Vagina (tissue), 2 donors: ENCODE data around the gene PHACTR3. TPM values are rescaled to one million over a fixed set of nuclear protein-coding genes. Genes with fewer than 3 reads are reported as not detected.

Experiments used
- DNase-seq, 2 donors: peaks; one replicate each; pipeline ENCODE4 v3.0.0-alpha.2; 2017; ENCODE audit errors: extremely low spot score in 2 of 2
- H3K27ac ChIP-seq: fragments of 200-600 bp; sonication (generic); one replicate; pipeline ENCODE4 v1.5.1; 2019
- H3K27me3 ChIP-seq: fragments of 200-600 bp; sonication (generic); one replicate; pipeline ENCODE4 v1.5.1; 2019
- H3K36me3 ChIP-seq, 2 donors: fragments of 200-600 bp; sonication (generic); one replicate each; pipeline ENCODE4 v1.5.1; 2017 to 2019
- H3K4me1 ChIP-seq: fragments of 200-600 bp; sonication (generic); one replicate; pipeline ENCODE4 v1.5.1; 2019
- H3K4me3 ChIP-seq, 2 donors: fragments of 200-600 bp; sonication (generic); 1 replicate in 1 of 2; 2 replicates in 1 of 2; pipeline ENCODE4 v1.5.1; 2016 to 2019
- H3K9me3 ChIP-seq: fragments of 200-600 bp; sonication (generic); one replicate; pipeline ENCODE4 v1.5.1; 2019
- POLR2A ChIP-seq, 2 donors: fragments of 450-650 bp; IDR thresholded peaks; one replicate each; pipeline ENCODE4 v1.6.1; 2017; ENCODE audit warnings: antibody characterized with exemption in 2 of 2, mild to moderate bottlenecking in 2 of 2, moderate library complexity in 2 of 2
- POLR2AphosphoS5 ChIP-seq, 2 donors: sonication (generic); formaldehyde crosslinking; IDR thresholded peaks; one replicate each; pipeline ENCODE4 v1.9.0; 2017; ENCODE audit warnings: antibody characterized with exemption in 2 of 2, mild to moderate bottlenecking in 2 of 2, low read depth in 1 of 2; ENCODE audit not compliant: insufficient read depth in 1 of 2
- intact Hi-C: fragments of 100-400 bp; cut with DNase I; formaldehyde crosslinking; loops from one replicate; pipeline ENCODE4 v1.15.1; 2023
- total RNA-seq: library from RNA; depleted of rRNA; stranded (reverse); fragments of >200 nt; gene quantifications from one replicate; pipeline ENCODE4 v1.2.3, GENCODE V29; 2016
- TF ChIP-seq, protein P1 (sequence below), 3 experiments: fragments of 450-650 bp in 2 of 3; fragments of 200-600 bp in 1 of 3; sonication (generic) in 1 of 3; IDR thresholded peaks; one replicate each; pipeline ENCODE4 v1.5.1; 2017 to 2019; ENCODE audit warnings: antibody characterized with exemption in 3 of 3, mild to moderate bottlenecking in 2 of 3, moderate library complexity in 2 of 3

PHACTR3 gene
- total RNA-seq, 1 donor from 2014 or later, result 8.3 TPM

DNA sequence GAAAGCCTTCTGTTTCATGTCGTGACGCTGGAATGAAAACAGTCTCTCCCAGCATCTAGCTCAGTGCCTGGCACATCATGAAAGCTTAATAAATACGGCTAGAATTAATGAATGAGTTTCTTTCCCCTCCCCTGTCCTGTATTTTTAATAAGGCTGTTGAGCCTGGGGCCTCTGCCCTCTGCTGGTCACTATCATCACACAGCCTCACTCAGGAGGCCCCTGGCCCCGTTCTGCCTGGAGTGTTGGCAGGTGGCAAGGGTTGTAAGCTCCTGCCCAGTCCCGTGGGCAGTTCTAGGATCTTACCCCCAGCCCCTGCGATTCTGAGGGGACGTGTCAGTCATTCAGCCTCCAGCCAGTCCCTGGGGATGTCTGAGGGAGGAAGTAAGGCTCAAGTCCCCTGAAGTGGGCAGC lies 41.4 kb downstream of the PHACTR3 start:
- Histone ChIP-seq H3K36me3 (no peaks in the 10 kb centered on the region), H3K4me1 (no peaks in the 10 kb centered on the region), H3K27ac (no peak overlapping the region), H3K9me3 (no peaks in the 10 kb centered on the region), H3K4me3 (no peak overlapping the region), H3K27me3 (no peaks in the 10 kb centered on the region)
- DNase-seq, result peak; percentile 37 to 89
- TF ChIP-seq, protein P1, sequence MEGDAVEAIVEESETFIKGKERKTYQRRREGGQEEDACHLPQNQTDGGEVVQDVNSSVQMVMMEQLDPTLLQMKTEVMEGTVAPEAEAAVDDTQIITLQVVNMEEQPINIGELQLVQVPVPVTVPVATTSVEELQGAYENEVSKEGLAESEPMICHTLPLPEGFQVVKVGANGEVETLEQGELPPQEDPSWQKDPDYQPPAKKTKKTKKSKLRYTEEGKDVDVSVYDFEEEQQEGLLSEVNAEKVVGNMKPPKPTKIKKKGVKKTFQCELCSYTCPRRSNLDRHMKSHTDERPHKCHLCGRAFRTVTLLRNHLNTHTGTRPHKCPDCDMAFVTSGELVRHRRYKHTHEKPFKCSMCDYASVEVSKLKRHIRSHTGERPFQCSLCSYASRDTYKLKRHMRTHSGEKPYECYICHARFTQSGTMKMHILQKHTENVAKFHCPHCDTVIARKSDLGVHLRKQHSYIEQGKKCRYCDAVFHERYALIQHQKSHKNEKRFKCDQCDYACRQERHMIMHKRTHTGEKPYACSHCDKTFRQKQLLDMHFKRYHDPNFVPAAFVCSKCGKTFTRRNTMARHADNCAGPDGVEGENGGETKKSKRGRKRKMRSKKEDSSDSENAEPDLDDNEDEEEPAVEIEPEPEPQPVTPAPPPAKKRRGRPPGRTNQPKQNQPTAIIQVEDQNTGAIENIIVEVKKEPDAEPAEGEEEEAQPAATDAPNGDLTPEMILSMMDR (IDR thresholded peaks at IDR 0.05), result no peak
- no peak for TF ChIP-seq POLR2A (IDR thresholded peaks at IDR 0.05)
- no peak for TF ChIP-seq POLR2AphosphoS5 (IDR thresholded peaks at IDR 0.05; ENCODE audit: insufficient read depth in 1 of 2, low read depth in 1 of 2)
- intact Hi-C loops, result no loop called here

DNA sequence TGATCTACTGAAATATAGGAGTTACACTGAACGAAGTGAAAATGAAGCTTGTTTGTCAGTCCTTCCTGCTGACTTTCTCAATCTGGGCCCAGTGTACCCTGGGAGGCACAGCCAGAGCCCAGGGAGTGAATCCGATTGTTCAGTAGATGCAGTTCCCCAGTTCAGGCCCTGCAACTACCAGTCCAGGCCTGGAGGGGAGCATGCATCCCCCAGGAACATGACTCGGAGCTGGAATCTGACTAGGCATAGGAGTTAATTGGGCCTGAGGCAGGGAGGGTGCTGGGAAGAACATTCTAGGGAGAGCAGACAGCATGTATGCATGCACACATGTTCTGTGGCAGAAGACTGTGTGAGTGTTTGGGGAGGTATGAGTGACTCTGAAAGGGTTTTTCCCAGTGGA lies 42.1 kb downstream of the PHACTR3 start:
- intact Hi-C loops, result no loop called here
- no peaks in the 10 kb centered on the region for H3K9me3 ChIP-seq
- no peaks in the 10 kb centered on the region for H3K36me3 ChIP-seq
- H3K4me3 ChIP-seq, result no peak overlapping the region
- no peak for TF ChIP-seq POLR2AphosphoS5 (IDR thresholded peaks at IDR 0.05; ENCODE audit: insufficient read depth in 1 of 2, low read depth in 1 of 2)
- TF ChIP-seq, protein P1 (IDR thresholded peaks at IDR 0.05), result no peak
- no peak for TF ChIP-seq POLR2A (IDR thresholded peaks at IDR 0.05)
- DNase-seq, result peak in 1 of 2 donors; percentile 49
- H3K4me1 ChIP-seq, result no peaks in the 10 kb centered on the region
- H3K27ac ChIP-seq, result no peak overlapping the region
- H3K27me3 ChIP-seq, result no peaks in the 10 kb centered on the region

DNA sequence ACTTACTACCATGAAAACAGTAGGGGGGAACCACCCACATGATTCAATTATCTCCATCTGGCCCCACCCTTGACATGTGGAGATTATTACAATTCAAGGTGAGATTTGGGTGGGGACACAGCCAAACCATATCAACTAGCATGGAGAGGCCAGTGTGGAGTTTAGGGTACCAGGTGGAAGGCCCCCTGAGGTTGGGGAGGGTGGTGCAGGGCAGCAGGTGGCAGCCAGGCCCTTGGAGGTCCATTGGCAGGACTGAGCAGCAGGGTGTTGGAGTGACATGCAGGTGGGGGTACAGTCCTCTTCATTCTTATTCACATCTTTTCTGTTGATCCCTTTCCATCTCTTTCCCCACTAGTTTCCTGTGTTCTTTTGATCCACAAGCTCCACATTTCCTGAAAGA lies 42.9 kb downstream of the PHACTR3 start:
- no peaks in the 10 kb centered on the region for H3K9me3 ChIP-seq
- H3K36me3 ChIP-seq, result no peaks in the 10 kb centered on the region
- no peak overlapping the region for H3K4me3 ChIP-seq
- no peak overlapping the region for H3K27ac ChIP-seq
- no peaks in the 10 kb centered on the region for H3K4me1 ChIP-seq
- intact Hi-C loops, result no loop called here
- TF ChIP-seq POLR2A (IDR thresholded peaks at IDR 0.05) (no peak), POLR2AphosphoS5 (IDR thresholded peaks at IDR 0.05; ENCODE audit: insufficient read depth in 1 of 2, low read depth in 1 of 2) (no peak)
- TF ChIP-seq, protein P1 (IDR thresholded peaks at IDR 0.05), result no peak
- no peaks in the 10 kb centered on the region for H3K27me3 ChIP-seq
- DNase-seq, result peak in 1 of 2 donors; percentile 8

DNA sequence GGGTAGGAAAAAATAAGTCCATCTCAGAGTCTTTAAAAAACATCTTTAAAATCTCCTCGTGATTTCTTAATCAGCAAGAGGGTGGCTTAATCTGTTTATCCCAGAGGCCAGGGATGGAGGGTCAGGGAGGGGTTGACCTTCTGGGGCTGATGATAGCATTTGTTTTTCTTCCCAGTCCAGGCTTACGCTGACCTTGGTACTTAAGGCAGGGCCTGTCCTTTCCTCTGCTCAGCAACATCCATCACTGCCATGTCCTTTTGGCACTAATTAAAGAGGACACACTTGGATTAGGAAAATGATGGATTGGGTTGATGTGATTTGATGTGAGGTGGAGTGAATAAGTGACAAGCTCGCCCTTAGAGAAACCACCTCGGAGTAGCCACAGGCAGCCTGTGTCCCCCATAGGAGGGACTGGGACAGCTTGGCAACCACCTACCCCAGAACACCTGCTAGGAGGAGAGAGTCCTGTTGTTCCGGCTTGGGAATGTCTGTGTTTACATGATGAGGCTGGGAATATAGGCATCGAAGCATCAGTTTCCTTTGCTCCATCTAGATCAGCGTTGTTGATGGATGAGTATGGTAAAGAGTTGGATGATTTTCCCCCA lies 44.2 kb downstream of the PHACTR3 start:
- Histone ChIP-seq H3K27ac (no peak overlapping the region), H3K9me3 (no peaks in the 10 kb centered on the region), H3K4me1 (no peaks in the 10 kb centered on the region), H3K36me3 (no peaks in the 10 kb centered on the region), H3K4me3 (no peak overlapping the region), H3K27me3 (no peaks in the 10 kb centered on the region)
- no peak for TF ChIP-seq POLR2AphosphoS5 (IDR thresholded peaks at IDR 0.05; ENCODE audit: insufficient read depth in 1 of 2, low read depth in 1 of 2)
- TF ChIP-seq, protein P1 (IDR thresholded peaks at IDR 0.05), result no peak
- TF ChIP-seq POLR2A (IDR thresholded peaks at IDR 0.05), result no peak
- intact Hi-C loops, result no loop called here
- DNase-seq, result peak in 1 of 2 donors; percentile 32

DNA sequence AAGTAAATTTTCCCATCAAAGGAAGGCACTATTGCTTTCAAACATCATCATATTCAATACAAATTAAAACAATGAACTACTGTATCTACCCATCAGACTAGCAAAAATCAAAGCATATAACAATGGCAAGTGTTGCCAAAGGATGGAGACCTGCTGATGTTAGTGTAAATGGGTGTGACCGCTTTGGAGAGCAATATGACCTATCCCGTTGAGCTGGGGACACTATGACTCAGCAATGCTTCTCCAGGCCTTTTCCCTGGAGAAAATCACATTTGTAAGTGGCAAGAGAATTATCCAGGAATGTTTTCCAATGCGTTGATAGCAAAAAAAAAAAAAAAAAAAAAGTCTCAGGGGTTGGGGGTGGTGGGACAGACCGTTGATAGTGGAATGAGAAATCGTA lies 46.1 kb downstream of the PHACTR3 start:
- Histone ChIP-seq H3K4me1 (no peaks in the 10 kb centered on the region), H3K36me3 (no peaks in the 10 kb centered on the region), H3K9me3 (no peaks in the 10 kb centered on the region), H3K27ac (no peak overlapping the region), H3K4me3 (no peak overlapping the region), H3K27me3 (no peaks in the 10 kb centered on the region)
- intact Hi-C loops, result no loop called here
- TF ChIP-seq, protein P1 (IDR thresholded peaks at IDR 0.05), result no peak
- TF ChIP-seq POLR2A (IDR thresholded peaks at IDR 0.05), result no peak
- no peak for TF ChIP-seq POLR2AphosphoS5 (IDR thresholded peaks at IDR 0.05; ENCODE audit: insufficient read depth in 1 of 2, low read depth in 1 of 2)
- peak in 1 of 2 donors; percentile 2 for DNase-seq
